Measurements from ENCODE around the gene ASAH2. TPM values are rescaled to one million over a fixed set of nuclear protein-coding genes. Genes with fewer than 3 reads are reported as not detected.
A peak's percentile ranks its signal among the peaks of the same experiment; 100 is the strongest.

ASAH2 gene
- total RNA-seq, 2 donors from 2014 or later, result 3.9 to 5.0 TPM

DNA sequence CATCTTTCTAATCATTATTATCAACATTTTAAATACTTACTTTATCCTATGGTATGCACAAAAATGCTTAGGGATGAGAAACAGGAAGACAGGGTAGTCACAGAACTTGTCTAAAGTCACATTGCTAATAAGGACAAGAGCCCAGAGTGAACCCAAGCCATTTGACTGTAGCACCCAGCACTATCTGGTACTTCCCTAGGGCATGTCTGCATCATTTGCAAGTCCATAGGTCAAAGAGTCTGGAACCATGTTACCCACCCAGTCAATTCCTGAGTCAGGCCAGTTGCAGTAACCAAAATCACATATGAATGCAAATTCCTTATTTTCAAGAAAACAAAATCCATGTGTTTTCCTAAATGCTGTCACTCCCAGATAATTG lies 19.1 kb downstream of the ASAH2 start:
- Histone ChIP-seq H3K36me3 (no peaks in the 10 kb centered on the region), H3K27me3 (no peaks in the 10 kb centered on the region), H3K27ac (no peak overlapping the region), H3K4me1 (no peaks in the 10 kb centered on the region), H3K9me3 (no peaks in the 10 kb centered on the region), H3K4me3 (no peak overlapping the region), H3K9ac (ENCODE audit: low read depth in 2 of 2, low read length in 2 of 2) (no peak overlapping the region)
- intact Hi-C loops (cut with DNase I), result no loop called here
- no peak for TF ChIP-seq CTCF (IDR thresholded peaks at IDR 0.05)
- DNase-seq, result peak; percentile 24

DNA sequence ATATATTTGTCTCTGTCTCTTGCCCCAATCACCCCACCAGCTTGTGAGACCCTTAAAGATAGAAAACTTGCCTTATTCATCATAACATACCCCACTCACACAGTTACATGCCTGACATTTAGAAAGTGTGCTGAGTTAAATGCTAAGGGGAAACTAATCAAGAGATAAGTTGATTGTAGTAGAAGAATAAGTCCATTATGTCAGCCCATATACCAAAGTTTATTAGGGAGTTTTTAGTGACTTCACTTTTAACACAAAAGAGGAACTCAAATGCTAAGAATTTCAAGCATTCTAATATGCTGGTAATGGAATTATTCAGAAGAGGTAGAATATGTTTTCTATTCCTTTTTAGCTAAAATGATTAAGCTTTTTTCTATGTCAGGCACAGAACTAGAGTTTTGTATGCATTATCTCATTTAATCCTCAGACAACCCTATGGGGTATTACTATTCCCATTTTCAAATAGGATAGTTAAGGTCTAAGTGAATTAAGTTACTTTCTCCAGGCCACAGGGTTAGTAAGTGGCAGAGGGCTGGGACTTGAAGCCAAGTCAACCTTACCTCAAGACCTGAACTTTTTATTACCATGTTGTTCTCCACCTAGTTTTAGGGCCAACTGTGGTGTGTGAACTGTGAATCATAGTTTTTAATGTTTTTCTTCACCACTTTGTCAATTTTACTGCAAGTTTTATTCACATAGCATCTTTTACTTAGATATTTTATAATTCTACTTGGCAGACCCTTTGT lies 19.6 kb downstream of the ASAH2 start:
- no peaks in the 10 kb centered on the region for H3K36me3 ChIP-seq
- no peak for DNase-seq
- H3K4me3 ChIP-seq, result no peak overlapping the region
- intact Hi-C loops (cut with DNase I), result no loop called here
- H3K4me1 ChIP-seq, result no peaks in the 10 kb centered on the region
- H3K27ac ChIP-seq, result no peak overlapping the region
- no peak for TF ChIP-seq CTCF (IDR thresholded peaks at IDR 0.05)
- no peaks in the 10 kb centered on the region for H3K9me3 ChIP-seq
- no peak overlapping the region for H3K9ac ChIP-seq (ENCODE audit: low read depth in 2 of 2, low read length in 2 of 2)
- no peaks in the 10 kb centered on the region for H3K27me3 ChIP-seq

- no peak for TF ChIP-seq CTCF (IDR thresholded peaks at IDR 0.05)
- H3K9ac ChIP-seq (ENCODE audit: low read depth in 2 of 2, low read length in 2 of 2), result no peak overlapping the region
- no peak for DNase-seq
- no peak overlapping the region for H3K4me3 ChIP-seq
- no peaks in the 10 kb centered on the region for H3K27me3 ChIP-seq
- H3K36me3 ChIP-seq, result no peaks in the 10 kb centered on the region
- intact Hi-C loops (cut with DNase I), result no loop called here
- H3K9me3 ChIP-seq, result no peaks in the 10 kb centered on the region
- no peaks in the 10 kb centered on the region for H3K4me1 ChIP-seq
- H3K27ac ChIP-seq, result no peak overlapping the region
These were observed 21.9 kb downstream of the ASAH2 start for GRCh38 chr10:50229460-50229859.

DNA sequence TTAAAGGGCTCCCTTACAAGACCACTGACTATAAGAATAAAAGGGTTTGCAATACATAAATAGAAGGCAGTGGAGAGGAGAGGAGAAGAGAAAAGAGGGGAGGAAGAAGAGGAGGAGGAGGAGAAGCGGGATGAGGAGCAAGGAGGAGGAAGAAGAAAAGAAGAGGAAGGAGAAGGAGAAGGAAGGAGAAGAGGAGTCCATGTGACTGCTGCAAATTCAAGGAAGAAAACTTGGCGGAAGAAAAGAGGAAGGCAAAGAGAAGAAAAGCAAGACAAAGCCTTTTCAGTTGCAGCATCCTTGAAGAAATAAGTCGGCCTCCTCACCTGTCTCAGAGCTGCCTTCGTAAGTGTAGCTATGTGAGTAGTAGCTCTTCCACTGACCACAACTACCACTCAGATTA lies 22.6 kb downstream of the ASAH2 start:
- Histone ChIP-seq H3K27ac (no peak overlapping the region), H3K9ac (ENCODE audit: low read depth in 2 of 2, low read length in 2 of 2) (no peak overlapping the region), H3K9me3 (no peaks in the 10 kb centered on the region), H3K4me3 (no peak overlapping the region), H3K36me3 (no peaks in the 10 kb centered on the region), H3K4me1 (no peaks in the 10 kb centered on the region), H3K27me3 (no peaks in the 10 kb centered on the region)
- no peak for TF ChIP-seq CTCF (IDR thresholded peaks at IDR 0.05)
- no peak for DNase-seq
- intact Hi-C loops (cut with DNase I), result no loop called here

DNA sequence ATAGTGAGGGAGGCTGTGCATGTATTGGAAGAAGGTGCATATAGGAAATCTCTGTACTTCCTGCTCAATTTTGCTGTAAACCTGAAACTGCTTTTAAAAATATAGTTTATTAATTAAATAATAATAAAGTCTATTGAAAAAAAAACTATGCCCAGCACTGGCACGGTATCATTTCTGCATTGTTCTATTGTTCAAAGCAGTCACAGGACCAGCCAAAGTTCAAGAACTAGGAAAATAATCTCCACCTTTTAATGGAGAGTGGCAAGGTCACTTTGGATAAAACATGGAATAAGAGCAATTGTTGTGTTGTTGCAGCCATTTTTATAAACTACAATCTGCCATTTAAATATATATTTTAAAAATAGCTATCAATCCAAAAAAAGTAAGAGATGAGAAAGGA lies 24.7 kb downstream of the ASAH2 start:
- Histone ChIP-seq H3K27ac (no peak overlapping the region), H3K27me3 (no peaks in the 10 kb centered on the region), H3K4me1 (no peaks in the 10 kb centered on the region), H3K9ac (ENCODE audit: low read depth in 2 of 2, low read length in 2 of 2) (no peak overlapping the region), H3K36me3 (no peaks in the 10 kb centered on the region), H3K4me3 (no peak overlapping the region), H3K9me3 (no peaks in the 10 kb centered on the region)
- no peak for DNase-seq
- no peak for TF ChIP-seq CTCF (IDR thresholded peaks at IDR 0.05)
- intact Hi-C loops (cut with DNase I), result no loop called here

Measured in colonic mucosa (tissue), 4 donors.